SK-N-SH (cell line): ENCODE measurements around the gene ATG16L1. TPM values are rescaled to one million over a fixed set of nuclear protein-coding genes. Genes with fewer than 3 reads are reported as not detected.

Source experiments
- CTCF ChIA-PET: fragments of 300-600, 350-600 bp; formaldehyde crosslinking; extraction: SDS; loops from one replicate; lab custom pipeline; 2021; lab: Yijun Ruan, JAX
- POLR2A ChIA-PET: fragments of 350-600 bp; sonication (Branson Sonifier 250); formaldehyde crosslinking; extraction: SDS; loops from one replicate; lab custom pipeline; 2020; ENCODE audit warnings: antibody characterized with exemption, inconsistent platforms; lab: Yijun Ruan, JAX
- DNase-seq: peaks from one replicate; pipeline ENCODE4 v3.0.0; 2012
- H2AFZ ChIP-seq: fragments of 200-600 bp; sonication (generic); 2 replicates; pipeline ENCODE4 v1.8.1; 2016; ENCODE audit warnings: antibody characterized with exemption, mild to moderate bottlenecking, low read depth
- H3F3A ChIP-seq: fragments of 200-600 bp; sonication (generic); replicated peaks from 2 replicates; pipeline ENCODE3; 2016; ENCODE audit warnings: antibody characterized with exemption, mild to moderate bottlenecking; ENCODE audit not compliant: insufficient read depth
- H3K27ac ChIP-seq, 2 experiments: fragments of 200-500 bp in 1 of 2; fragments of 200-600 bp in 1 of 2; sonication (Bioruptor generic) in 1 of 2; sonication (generic), shearing (Covaris generic) in 1 of 2; 2 replicates each; pipeline versions ENCODE4 v1.5.1 to v1.6.1; 2014 to 2016; ENCODE audit warnings: low read depth in 2 of 2, inconsistent platforms in 1 of 2, low read length in 1 of 2, mild to moderate bottlenecking in 1 of 2, mixed read lengths in 1 of 2
- H3K27me3 ChIP-seq: fragments of 200-600 bp; sonication (generic), shearing (Covaris generic); 2 replicates; pipeline ENCODE4 v1.6.1; 2016; ENCODE audit warnings: mixed run types; ENCODE audit not compliant: insufficient read depth
- H3K36me3 ChIP-seq, 2 experiments: fragments of 200-500 bp in 1 of 2; fragments of 200-600 bp in 1 of 2; sonication (Bioruptor generic) in 1 of 2; sonication (generic) in 1 of 2; replicated peaks in 1 of 2; 2 replicates each; pipeline versions ENCODE3 to v1.5.1; 2014 to 2016; ENCODE audit warnings: low read length in 1 of 2, mild to moderate bottlenecking in 1 of 2; ENCODE audit not compliant: insufficient read depth in 2 of 2, control insufficient read depth in 1 of 2
- H3K4me1 ChIP-seq, 2 experiments: fragments of 200-500 bp in 1 of 2; fragments of 200-600 bp in 1 of 2; sonication (Bioruptor generic) in 1 of 2; sonication (generic), shearing (Covaris generic) in 1 of 2; 2 replicates each; pipeline versions ENCODE4 v1.5.1 to v1.6.1; 2014 to 2016; ENCODE audit warnings: low read depth in 1 of 2, low read length in 1 of 2, mixed run types in 1 of 2; ENCODE audit not compliant: insufficient read depth in 2 of 2, control insufficient read depth in 1 of 2
- H3K4me2 ChIP-seq: fragments of 200-600 bp; sonication (generic), shearing (Covaris generic); 2 replicates; pipeline ENCODE4 v1.6.1; 2017; ENCODE audit warnings: mixed run types
- H3K4me3 ChIP-seq, 2 experiments: fragments of 200-500 bp in 1 of 2; fragments of 200-600 bp in 1 of 2; sonication (Bioruptor generic) in 1 of 2; sonication (generic), shearing (Covaris generic) in 1 of 2; 2 replicates each; pipeline versions ENCODE4 v1.5.1 to v1.8.1; 2014 to 2016; ENCODE audit warnings: low read depth in 2 of 2, inconsistent platforms in 1 of 2, low read length in 1 of 2, mild to moderate bottlenecking in 1 of 2, mixed read lengths in 1 of 2, moderate library complexity in 1 of 2
- H3K79me2 ChIP-seq: fragments of 200-600 bp; sonication (generic); 2 replicates; pipeline ENCODE4 v1.8.1; 2017; ENCODE audit warnings: mild to moderate bottlenecking; ENCODE audit not compliant: insufficient read depth
- H3K9ac ChIP-seq: fragments of 200-600 bp; sonication (generic); 2 replicates; pipeline ENCODE4 v1.6.1; 2017; ENCODE audit warnings: mixed run types
- H3K9me2 ChIP-seq: fragments of 200-600 bp; sonication (generic); 2 replicates; pipeline ENCODE4 v1.6.1; 2017; ENCODE audit warnings: mixed run types
- H3K9me3 ChIP-seq: fragments of 200-600 bp; sonication (generic); 2 replicates; pipeline ENCODE4 v1.6.1; 2017; ENCODE audit warnings: mixed run types, mild to moderate bottlenecking, moderate library complexity
- H4K20me1 ChIP-seq: fragments of 200-600 bp; sonication (generic); 2 replicates; pipeline ENCODE4 v1.6.1; 2017; ENCODE audit warnings: mild to moderate bottlenecking, mixed run types; ENCODE audit not compliant: insufficient read depth
- CTCF ChIP-seq: fragments of 200-600 bp; sonication (generic); IDR thresholded peaks from 2 replicates; pipeline ENCODE4 v1.6.1; 2017; ENCODE audit warnings: antibody characterized with exemption, mild to moderate bottlenecking, moderate library complexity
- ELF1 ChIP-seq: IDR thresholded peaks from 2 replicates; pipeline ENCODE4 v1.4.0; 2012
- EP300 ChIP-seq, 2 experiments: IDR thresholded peaks; 2 replicates each; pipeline versions ENCODE4 v1.4.0 to v1.6.1; 2012; ENCODE audit warnings: borderline replicate concordance in 1 of 2, low read depth in 1 of 2, low read length in 1 of 2
- FOSL2 ChIP-seq: IDR thresholded peaks from 2 replicates; pipeline ENCODE4 v1.4.0; 2012; ENCODE audit warnings: low read depth, mild to moderate bottlenecking, moderate library complexity, borderline replicate concordance
- FOXJ3 ChIP-seq: sonication (generic); formaldehyde crosslinking; IDR thresholded peaks from 2 replicates; pipeline ENCODE4 v1.5.1; 2020; ENCODE audit warnings: mild to moderate bottlenecking, missing genetic modification reagents
- GATA2 ChIP-seq: sonication (generic); formaldehyde crosslinking; IDR thresholded peaks from 2 replicates; pipeline ENCODE4 v1.5.0; 2020; ENCODE audit warnings: mild to moderate bottlenecking, missing genetic modification reagents
- IRF3 ChIP-seq: fragments of 150-350 bp; IDR thresholded peaks from 2 replicates; pipeline ENCODE4 v1.6.1; 2016; ENCODE audit warnings: mild to moderate bottlenecking, low read depth, low read length
- MAX ChIP-seq: IDR thresholded peaks from 2 replicates; pipeline ENCODE4 v1.4.0; 2012; ENCODE audit warnings: low read depth
- MEF2A ChIP-seq: IDR thresholded peaks from 2 replicates; pipeline ENCODE4 v1.4.0; 2012; ENCODE audit warnings: low read depth, borderline replicate concordance
- MXI1 ChIP-seq: IDR thresholded peaks from 2 replicates; pipeline ENCODE4 v1.6.1; 2012; ENCODE audit warnings: mild to moderate bottlenecking, low read depth, low read length, improper control_type of control experiment
- NRF1 ChIP-seq: IDR thresholded peaks from 2 replicates; pipeline ENCODE4 v1.6.1; 2012; ENCODE audit warnings: low read depth, mild to moderate bottlenecking, low read length
- POLR2AphosphoS5 ChIP-seq: IDR thresholded peaks from 2 replicates; pipeline ENCODE4 v1.6.1; 2012; ENCODE audit warnings: low read depth, low read length
- RCOR1 ChIP-seq: fragments of 150-350 bp; IDR thresholded peaks from 2 replicates; pipeline ENCODE4 v1.6.1; 2017; ENCODE audit warnings: antibody characterized with exemption, low read length
- RFX5 ChIP-seq: IDR thresholded peaks from 2 replicates; pipeline ENCODE4 v1.6.1; 2012; ENCODE audit warnings: mild to moderate bottlenecking, improper control_type of control experiment, low read length
- RXRA ChIP-seq: IDR thresholded peaks from 2 replicates; pipeline ENCODE4 v1.4.0; 2012; ENCODE audit warnings: low read depth, mild to moderate bottlenecking, borderline replicate concordance
- TAF1 ChIP-seq: IDR thresholded peaks from 2 replicates; pipeline ENCODE4 v1.6.1; 2012; ENCODE audit warnings: low read depth, mild to moderate bottlenecking, low read length, moderate library complexity, borderline replicate concordance
- WGBS: methylation state at CpG from one replicate; pipeline ENCODE4 v1.1.6; 2017; ENCODE audit warnings: low lambda C conversion rate; 5-methylcytosine and 5-hydroxymethylcytosine counted together
- polyA plus RNA-seq, 3 experiments: library from polyadenylated mRNA; depleted of rRNA; stranded (reverse); fragments of >200 nt; gene quantifications; 2 replicates each; pipeline ENCODE4 v1.2.3, GENCODE V29; 2012

Gene ATG16L1
- polyA plus RNA-seq, 1 of the 3 experiments (the other 2 are of a cell fraction) = 22.2 TPM

GRCh38 chr2:233303252-233303651 is 51.8 kb downstream of the ATG16L1 start (continued):
- TF ChIP-seq IRF3 = no peak
- TF ChIP-seq, all 33 proteins: peak for 0

- WGBS = 90% methylated on average over 6 of the region's 7 CpGs
These were observed 56.1 kb downstream of the ATG16L1 start, which contains the start of gene SAG for GRCh38 chr2:233307565-233307964. SAG (plus strand) TSS chr2:233307816; CDS start chr2:233309190, 1,374 bp downstream.

More at GRCh38 chr2:233307565-233307964, 56.1 kb downstream of the ATG16L1 start, which contains the start of gene SAG:
- Histone ChIP-seq H3K9me3 (no peaks in the 10 kb centered on the region), H3K4me1 (no peaks in the 10 kb centered on the region), H3K4me2 (no peak within 1 kb of the TSS), H4K20me1 (no peaks in the 10 kb centered on the region), H3K27me3 (peaks cover 5% of the 10 kb centered on the region; the same call in 1 of the 2 replicates), H2AFZ (no peak within 1 kb of the TSS), H3K79me2 (no peaks in the 10 kb centered on the region), H3F3A (no peaks in the 10 kb centered on the region), H3K27ac (no peak within 1 kb of the TSS), H3K36me3 (no peaks in the 10 kb centered on the region), H3K4me3 (no peak within 1 kb of the TSS), H3K9me2 (no peaks in the 10 kb centered on the region), H3K9ac (no peak within 1 kb of the TSS)
- no peak for DNase-seq
- ChIA-PET CTCF (interaction anchor here (1.4 to 1.9 kb wide), 2 partner anchors 17 to 56 kb away, joined by 5 read pairs; partner anchors contain the start of gene ATG16L1), POLR2A (no interaction called here)
- TF ChIP-seq CTCF (no peak), MEF2A (no peak), ELF1 (no peak), FOSL2 (no peak), EP300 (IDR thresholded peaks at IDR 0.05; ENCODE audit: borderline replicate concordance in 1 of 2, low read depth in 1 of 2, low read length in 1 of 2) (no peak), POLR2AphosphoS5 (no peak), MAX (no peak), MXI1 (no peak), TAF1 (no peak), RFX5 (no peak), NRF1 (no peak), FOXJ3 (CRISPR knock-in tag) (no peak), GATA2 (CRISPR knock-in tag) (no peak), RXRA (no peak), RCOR1 (no peak)
